Ascending aorta (tissue), 2 donors: ENCODE results near the gene SRGAP1. TPM values are rescaled to one million over a fixed set of nuclear protein-coding genes. Genes with fewer than 3 reads are reported as not detected.
"Not testable (repeated sequence)": the region's sequence is repeated elsewhere in the genome, so short reads cannot be mapped to it uniquely, and the experiment has no call there.

ENCODE experiments used
- DNase-seq, 2 donors: peaks; one replicate each; pipeline ENCODE4 v3.0.0-alpha.2; 2019; ENCODE audit warnings: low spot score in 2 of 2
- H3K27ac ChIP-seq, 2 donors: fragments of 200-600 bp; sonication (generic); one replicate each; pipeline ENCODE4 v1.5.1; 2016 to 2017; ENCODE audit warnings: mild to moderate bottlenecking in 1 of 2
- H3K27me3 ChIP-seq: fragments of 200-600 bp; sonication (generic); one replicate; pipeline ENCODE4 v1.5.1; 2017
- H3K36me3 ChIP-seq, 2 donors: fragments of 200-600 bp; sonication (generic); one replicate each; pipeline ENCODE4 v1.5.1; 2016
- H3K4me1 ChIP-seq, 2 donors: fragments of 200-600 bp; sonication (generic); one replicate each; pipeline ENCODE4 v1.5.1; 2016 to 2017; ENCODE audit warnings: mild to moderate bottlenecking in 1 of 2
- H3K4me3 ChIP-seq, 2 donors: fragments of 200-600 bp; sonication (generic); one replicate each; pipeline ENCODE4 v1.5.1; 2016 to 2017; ENCODE audit warnings: mild to moderate bottlenecking in 1 of 2
- H3K9me3 ChIP-seq, 2 donors: fragments of 200-600 bp; sonication (generic); one replicate each; pipeline ENCODE4 v1.5.1; 2016
- intact Hi-C: fragments of 100-400 bp; cut with DNase I; formaldehyde crosslinking; loops from one replicate; pipeline ENCODE4 v1.15.1; 2023
- total RNA-seq: library from RNA; depleted of rRNA; stranded (reverse); fragments of >200 nt; gene quantifications from one replicate; pipeline ENCODE4 v1.1.0, GENCODE V29; 2016
- TF ChIP-seq, protein P1 (sequence below), 3 experiments: fragments of 200-600 bp in 2 of 3; fragments of 450-650 bp in 1 of 3; sonication (generic) in 2 of 3; IDR thresholded peaks; one replicate each; pipeline ENCODE4 v1.5.1; 2016 to 2019; ENCODE audit warnings: antibody characterized with exemption in 3 of 3, mild to moderate bottlenecking in 1 of 3, moderate library complexity in 1 of 3

SRGAP1 gene
- total RNA-seq, 1 donor from 2014 or later, result 5.5 TPM

DNA sequence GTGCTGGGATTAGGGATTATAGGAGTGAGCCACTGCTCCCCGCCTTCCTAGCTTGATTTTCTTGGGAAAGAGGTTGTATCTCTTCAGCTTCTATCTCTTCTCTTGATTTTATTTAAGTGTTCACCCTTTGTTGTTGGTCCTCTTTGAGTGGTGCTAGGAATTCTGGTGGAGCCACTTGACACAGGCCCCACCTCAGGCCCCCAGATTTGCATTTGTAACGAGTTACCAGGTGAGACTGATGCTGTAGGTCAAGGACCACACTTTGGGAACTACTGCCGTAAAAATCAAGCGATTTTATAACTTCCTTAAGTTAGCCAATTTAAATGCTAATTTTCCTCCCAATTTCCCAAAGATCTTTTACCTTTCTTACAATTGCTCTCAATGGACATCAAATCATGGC is 26.3 kb downstream of the SRGAP1 start:
- intact Hi-C loops, result no loop called here
- no peak for DNase-seq
- H3K27ac ChIP-seq, result no peak overlapping the region
- H3K36me3 ChIP-seq, result no peaks in the 10 kb centered on the region
- no peaks in the 10 kb centered on the region for H3K27me3 ChIP-seq
- TF ChIP-seq, protein P1, sequence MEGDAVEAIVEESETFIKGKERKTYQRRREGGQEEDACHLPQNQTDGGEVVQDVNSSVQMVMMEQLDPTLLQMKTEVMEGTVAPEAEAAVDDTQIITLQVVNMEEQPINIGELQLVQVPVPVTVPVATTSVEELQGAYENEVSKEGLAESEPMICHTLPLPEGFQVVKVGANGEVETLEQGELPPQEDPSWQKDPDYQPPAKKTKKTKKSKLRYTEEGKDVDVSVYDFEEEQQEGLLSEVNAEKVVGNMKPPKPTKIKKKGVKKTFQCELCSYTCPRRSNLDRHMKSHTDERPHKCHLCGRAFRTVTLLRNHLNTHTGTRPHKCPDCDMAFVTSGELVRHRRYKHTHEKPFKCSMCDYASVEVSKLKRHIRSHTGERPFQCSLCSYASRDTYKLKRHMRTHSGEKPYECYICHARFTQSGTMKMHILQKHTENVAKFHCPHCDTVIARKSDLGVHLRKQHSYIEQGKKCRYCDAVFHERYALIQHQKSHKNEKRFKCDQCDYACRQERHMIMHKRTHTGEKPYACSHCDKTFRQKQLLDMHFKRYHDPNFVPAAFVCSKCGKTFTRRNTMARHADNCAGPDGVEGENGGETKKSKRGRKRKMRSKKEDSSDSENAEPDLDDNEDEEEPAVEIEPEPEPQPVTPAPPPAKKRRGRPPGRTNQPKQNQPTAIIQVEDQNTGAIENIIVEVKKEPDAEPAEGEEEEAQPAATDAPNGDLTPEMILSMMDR (IDR thresholded peaks at IDR 0.05), result no peak
- H3K4me1 ChIP-seq, result no peaks in the 10 kb centered on the region
- H3K4me3 ChIP-seq, result no peak overlapping the region
- no peaks in the 10 kb centered on the region for H3K9me3 ChIP-seq

DNA sequence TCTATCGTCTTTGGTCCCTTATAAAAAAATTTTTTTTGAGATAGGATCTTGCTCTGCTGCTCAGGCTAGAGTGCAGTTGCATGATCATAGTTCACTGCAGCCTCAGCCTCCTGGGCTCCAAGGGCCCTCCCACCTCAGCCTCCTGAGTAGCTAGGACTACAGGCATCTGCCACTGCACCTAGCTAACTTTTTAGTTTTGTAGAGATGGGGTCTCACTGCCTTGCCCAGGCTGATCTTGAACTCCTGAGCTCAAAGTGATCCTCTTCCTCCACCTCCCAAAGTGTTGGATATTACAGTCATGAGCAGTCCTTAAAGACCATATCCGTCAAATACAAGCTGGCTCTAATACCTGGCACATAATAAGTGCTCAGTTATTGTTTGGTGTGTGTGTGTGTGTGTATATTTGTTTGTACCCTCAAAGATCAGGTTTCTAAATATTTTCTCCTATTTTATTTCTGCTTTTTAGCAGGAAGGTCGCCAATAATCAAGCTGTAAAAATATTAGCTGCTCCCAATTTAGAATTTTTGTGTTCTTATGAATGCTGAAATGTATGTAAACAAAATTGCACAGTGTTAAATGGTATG is 30.5 kb downstream of the SRGAP1 start:
- no peak for DNase-seq
- H3K4me1 ChIP-seq, result no peaks in the 10 kb centered on the region
- intact Hi-C loops, result no loop called here
- no peak overlapping the region for H3K4me3 ChIP-seq
- H3K27me3 ChIP-seq, result no peaks in the 10 kb centered on the region
- no peaks in the 10 kb centered on the region for H3K9me3 ChIP-seq
- TF ChIP-seq, protein P1 (IDR thresholded peaks at IDR 0.05), result no peak
- no peaks in the 10 kb centered on the region for H3K36me3 ChIP-seq
- no peak overlapping the region for H3K27ac ChIP-seq

DNA sequence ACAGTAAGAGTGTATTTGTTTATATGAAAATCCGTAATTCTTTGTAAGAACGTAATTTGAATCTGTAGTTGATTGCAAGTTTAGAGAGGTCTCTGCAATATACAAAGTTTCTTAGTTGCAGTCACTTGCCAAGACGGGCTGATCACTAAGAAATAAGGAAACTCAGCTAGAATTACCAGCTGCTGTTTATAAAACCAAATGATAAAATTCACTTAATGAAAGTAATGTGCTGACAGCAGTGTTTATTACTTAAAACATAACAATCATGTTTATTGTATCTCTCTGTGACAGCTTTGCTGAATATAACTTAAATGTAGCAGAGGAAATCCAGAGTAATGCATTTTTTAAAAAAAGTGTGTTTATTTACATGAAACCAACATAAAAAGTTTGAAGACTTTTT is 31.2 kb downstream of the SRGAP1 start:
- TF ChIP-seq, protein P1 (IDR thresholded peaks at IDR 0.05), result no peak
- no peaks in the 10 kb centered on the region for H3K27me3 ChIP-seq
- no peak for DNase-seq
- intact Hi-C loops, result no loop called here
- no peak overlapping the region for H3K4me3 ChIP-seq
- no peaks in the 10 kb centered on the region for H3K4me1 ChIP-seq
- no peaks in the 10 kb centered on the region for H3K36me3 ChIP-seq
- no peak overlapping the region for H3K27ac ChIP-seq
- no peaks in the 10 kb centered on the region for H3K9me3 ChIP-seq

DNA sequence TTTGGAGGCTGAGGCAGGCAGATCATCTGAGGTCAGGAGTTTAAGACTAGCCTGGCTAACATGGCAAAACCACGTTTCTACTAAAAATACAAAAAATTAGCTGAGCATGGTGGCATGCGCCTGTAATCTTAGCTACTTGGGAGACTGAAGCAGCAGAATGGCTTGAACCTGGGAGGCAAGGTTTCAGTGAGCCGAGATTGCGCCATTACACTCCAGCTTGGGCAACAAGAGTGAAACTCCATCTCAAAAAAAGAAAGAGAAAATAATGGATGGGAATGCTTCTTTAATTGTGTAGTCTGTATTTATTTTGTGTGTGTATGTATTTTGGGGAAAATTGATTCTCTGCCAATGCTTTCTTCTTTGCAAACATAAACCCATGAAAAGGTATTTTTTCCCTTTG is 32.5 kb downstream of the SRGAP1 start:
- no peaks in the 10 kb centered on the region for H3K27me3 ChIP-seq
- no peaks in the 10 kb centered on the region for H3K9me3 ChIP-seq
- TF ChIP-seq, protein P1 (IDR thresholded peaks at IDR 0.05), result no peak
- intact Hi-C loops, result no loop called here
- no peak overlapping the region for H3K27ac ChIP-seq
- no peaks in the 10 kb centered on the region for H3K4me1 ChIP-seq
- no peak for DNase-seq
- no peak overlapping the region for H3K4me3 ChIP-seq
- H3K36me3 ChIP-seq, result no peaks in the 10 kb centered on the region

DNA sequence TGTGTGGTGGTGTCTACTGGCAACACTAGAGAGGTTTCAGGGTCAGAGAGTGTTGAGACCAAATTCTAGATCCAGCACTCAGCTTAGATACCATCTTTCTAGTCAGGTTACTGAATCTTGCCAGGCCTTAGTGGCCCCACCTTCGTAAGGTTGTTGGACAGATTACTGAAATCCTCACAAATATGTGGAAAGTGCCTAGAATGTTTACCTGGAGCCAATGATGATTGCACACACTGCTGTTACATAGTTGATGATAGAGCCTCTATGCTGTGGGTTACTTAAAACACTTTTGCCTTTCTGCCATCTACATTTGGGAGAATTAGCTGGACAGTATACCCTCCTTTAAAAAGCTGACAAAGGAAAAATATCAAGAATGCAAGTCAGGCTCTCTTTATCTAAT is 33.2 kb downstream of the SRGAP1 start:
- no peak overlapping the region for H3K4me3 ChIP-seq
- H3K27ac ChIP-seq, result no peak overlapping the region
- H3K36me3 ChIP-seq, result no peaks in the 10 kb centered on the region
- H3K4me1 ChIP-seq, result no peaks in the 10 kb centered on the region
- no peak for DNase-seq
- H3K27me3 ChIP-seq, result no peaks in the 10 kb centered on the region
- H3K9me3 ChIP-seq, result no peaks in the 10 kb centered on the region
- TF ChIP-seq, protein P1 (IDR thresholded peaks at IDR 0.05), result no peak
- intact Hi-C loops, result no loop called here

DNA sequence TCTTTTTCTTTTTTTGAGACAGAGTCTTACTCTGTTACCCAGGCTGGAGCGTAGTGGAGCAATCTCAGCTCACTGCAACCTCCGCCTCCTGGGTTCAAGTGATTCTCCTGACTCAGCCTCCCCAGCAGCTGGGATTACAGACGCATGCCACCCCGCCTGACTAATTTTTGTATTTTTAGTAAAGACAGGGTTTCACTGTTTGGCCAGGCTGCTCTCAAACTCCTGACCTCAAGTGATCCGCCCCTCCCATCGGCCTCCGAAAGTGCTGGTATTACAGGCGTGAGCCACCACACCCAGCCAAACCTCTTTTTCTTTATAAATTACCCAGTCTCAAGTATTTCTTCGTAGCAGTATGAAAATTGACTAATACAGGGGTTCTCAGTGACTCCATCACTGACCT is 35.7 kb downstream of the SRGAP1 start:
- H3K36me3 ChIP-seq, DNase-seq, H3K27me3 ChIP-seq, H3K27ac ChIP-seq, H3K9me3 ChIP-seq, intact Hi-C loops, H3K4me3 ChIP-seq, H3K4me1 ChIP-seq: not testable (repeated sequence)
